IgD-negative memory B cell (primary cell): ENCODE measurements around the gene DDX43. TPM values are rescaled to one million over a fixed set of nuclear protein-coding genes. Genes with fewer than 3 reads are reported as not detected.
"Not testable (repeated sequence)": the region's sequence is repeated elsewhere in the genome, so short reads cannot be mapped to it uniquely, and the experiment has no call there.

Source experiments
- H3K27ac Mint-ChIP-seq, 3 donors: one replicate each; pipeline ENCODE4 v1.8.0; 2020 to 2022; ENCODE audit warnings: mild to moderate bottlenecking in 3 of 3, mixed read lengths in 3 of 3, moderate library complexity in 1 of 3
- H3K27me3 Mint-ChIP-seq: one replicate; pipeline ENCODE4 v1.8.0; 2021; ENCODE audit warnings: mixed read lengths
- H3K36me3 Mint-ChIP-seq: one replicate; pipeline ENCODE4 v1.8.0; 2020; ENCODE audit warnings: mild to moderate bottlenecking, mixed read lengths
- H3K4me1 Mint-ChIP-seq, 3 donors: one replicate each; pipeline ENCODE4 v1.8.0; 2020 to 2022; ENCODE audit warnings: mixed read lengths in 3 of 3, mild to moderate bottlenecking in 1 of 3
- H3K4me3 Mint-ChIP-seq, 4 donors: one replicate each; pipeline ENCODE4 v1.8.0; 2020 to 2022; ENCODE audit warnings: mild to moderate bottlenecking in 4 of 4, mixed read lengths in 4 of 4, moderate library complexity in 3 of 4
- H3K9me3 Mint-ChIP-seq, 3 donors: one replicate each; pipeline ENCODE4 v1.8.0; 2020 to 2021; ENCODE audit warnings: mixed read lengths in 3 of 3, mild to moderate bottlenecking in 1 of 3
- polyA plus RNA-seq: library from polyadenylated mRNA; unstranded; fragments of 300-500 nt; fragmentation: Illumina TruSeq; gene quantifications from one replicate; pipeline ENCODE4 v1.2.3, GENCODE V29; 2021

Gene DDX43
- polyA plus RNA-seq, 1 donor from 2014 or later = 1.9 TPM

DNA sequence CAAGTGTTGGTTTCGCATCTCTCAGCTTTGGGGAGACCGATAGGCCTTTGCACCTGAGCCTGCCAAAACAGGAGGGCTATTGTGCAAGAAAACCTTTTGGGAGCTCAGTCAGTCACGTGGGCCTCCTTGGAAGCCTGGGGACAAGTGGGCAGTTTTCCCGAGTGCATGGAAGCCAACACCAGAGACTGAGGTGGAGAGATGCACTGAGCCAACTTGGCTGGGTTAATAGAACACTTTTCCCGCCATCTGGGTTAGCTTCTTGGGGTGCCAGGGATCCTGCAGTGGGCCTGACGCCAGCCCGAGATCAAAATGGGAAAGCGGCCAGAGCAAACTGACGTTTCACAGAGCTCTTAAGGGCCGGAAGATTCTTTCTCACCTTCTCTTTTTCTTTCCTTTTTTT lies 22.1 kb upstream of the DDX43 start:
- Mint-ChIP-seq H3K4me1 (peaks cover 0 to 4% (median 0%) of the 10 kb centered on the region in 3 donors), H3K9me3 (peaks cover 0 to 4% (median 2%) of the 10 kb centered on the region in 3 donors), H3K27ac (no peak overlapping the region), H3K36me3 (no peaks in the 10 kb centered on the region), H3K27me3 (no peaks in the 10 kb centered on the region), H3K4me3 (no peak overlapping the region)

DNA sequence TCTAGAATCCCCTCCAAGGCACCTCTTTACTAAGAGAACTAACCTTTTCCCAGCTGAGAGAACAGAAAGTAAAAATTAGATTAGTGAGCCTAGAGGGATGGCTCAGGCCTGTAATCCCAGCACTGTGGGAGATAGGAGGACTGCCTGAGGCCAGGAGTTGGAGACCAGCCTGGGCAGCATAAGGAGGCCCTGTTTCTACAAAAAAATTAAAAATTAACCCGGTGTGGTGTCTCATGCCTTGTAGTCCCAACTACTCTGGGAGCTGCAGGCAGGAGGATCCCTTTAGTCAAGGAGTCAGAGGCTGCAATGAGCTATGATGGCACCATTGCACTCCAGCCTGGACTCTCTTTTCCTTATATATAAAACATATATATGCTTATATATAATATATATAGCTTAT lies 19.4 kb upstream of the DDX43 start:
- Mint-ChIP-seq H3K9me3 (peaks cover 0 to 4% (median 2%) of the 10 kb centered on the region in 3 donors), H3K36me3 (no peaks in the 10 kb centered on the region), H3K4me1 (peaks cover 0 to 4% (median 0%) of the 10 kb centered on the region in 3 donors), H3K27ac (no peak overlapping the region), H3K27me3 (no peaks in the 10 kb centered on the region), H3K4me3 (no peak overlapping the region)

DNA sequence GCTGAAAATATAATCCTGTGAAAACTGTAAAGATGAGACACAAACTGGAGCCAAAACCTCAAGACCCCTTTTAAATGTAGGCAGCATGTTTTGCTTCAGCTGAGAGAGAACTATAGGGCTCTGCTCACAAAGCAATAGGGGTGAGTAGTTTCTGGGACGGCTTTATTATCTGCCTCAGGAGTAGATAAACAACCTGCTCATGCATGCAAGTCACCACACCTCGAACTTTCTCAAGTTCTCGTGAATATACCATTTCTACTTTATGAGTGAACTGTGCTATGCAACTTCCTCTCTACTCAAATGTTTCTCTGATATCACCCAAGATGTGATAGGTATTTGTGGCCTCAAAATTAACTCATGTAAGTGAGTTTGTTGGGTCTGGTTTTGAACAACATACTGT lies 17.4 kb upstream of the DDX43 start:
- no peaks in the 10 kb centered on the region for H3K36me3 Mint-ChIP-seq
- peaks cover 0 to 4% (median 0%) of the 10 kb centered on the region in 3 donors for H3K4me1 Mint-ChIP-seq
- H3K27ac Mint-ChIP-seq = no peak overlapping the region
- no peaks in the 10 kb centered on the region for H3K27me3 Mint-ChIP-seq
- no peak overlapping the region for H3K4me3 Mint-ChIP-seq
- H3K9me3 Mint-ChIP-seq = peaks cover 0 to 2% (median 0%) of the 10 kb centered on the region in 3 donors

DNA sequence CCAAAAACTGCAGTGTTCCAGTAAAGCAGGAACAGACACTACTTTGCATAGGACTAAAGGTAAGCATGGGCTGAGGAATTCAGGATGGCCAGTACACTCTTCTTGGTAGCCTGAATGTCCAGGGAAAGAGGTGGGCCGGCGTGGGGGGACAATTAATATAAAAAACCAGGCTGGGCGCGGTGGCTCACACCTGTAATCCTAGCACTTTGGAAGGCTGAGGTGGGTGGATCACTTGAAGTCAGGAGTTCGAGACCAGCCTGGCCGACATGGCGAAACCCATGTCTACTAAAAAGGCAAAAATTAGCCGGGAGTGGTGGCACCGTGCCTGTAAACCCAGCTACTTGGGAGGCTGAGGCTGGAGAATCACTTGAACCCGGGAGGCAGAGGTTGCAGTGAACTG lies 13.1 kb upstream of the DDX43 start:
- not testable (repeated sequence) for H3K36me3 Mint-ChIP-seq, H3K4me1 Mint-ChIP-seq, H3K27ac Mint-ChIP-seq, H3K9me3 Mint-ChIP-seq, H3K4me3 Mint-ChIP-seq, H3K27me3 Mint-ChIP-seq

DNA sequence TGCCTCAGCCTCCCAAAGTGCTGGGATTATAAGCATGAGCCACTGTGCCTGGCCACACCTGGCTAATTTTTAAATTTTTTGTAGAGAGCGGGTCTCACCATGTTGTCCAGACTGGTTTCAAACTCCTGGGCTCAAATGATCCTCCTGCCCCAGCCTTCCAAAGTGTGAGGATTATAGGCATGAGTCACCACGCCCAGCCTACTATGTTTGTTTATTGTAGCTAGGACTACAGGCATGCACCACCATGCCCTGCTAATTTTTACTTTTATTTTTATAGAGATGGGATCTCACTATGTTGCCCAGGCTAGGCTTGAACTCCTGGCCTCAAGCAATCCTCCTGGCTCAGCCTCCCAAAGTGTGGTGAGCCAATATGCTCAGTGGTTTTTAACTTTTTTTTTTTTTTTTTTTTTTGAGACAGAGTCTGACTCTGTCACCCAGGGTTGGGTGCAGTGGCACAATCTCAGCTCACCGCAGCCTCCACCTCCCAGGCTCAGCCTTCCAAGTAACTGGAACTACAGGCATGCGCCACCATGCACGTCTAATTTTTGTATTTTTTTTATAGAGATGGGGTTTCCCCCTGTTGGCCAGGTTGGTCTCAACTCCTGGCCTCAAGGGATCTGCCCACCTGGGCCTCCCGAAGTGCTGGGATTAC lies 12.0 kb upstream of the DDX43 start:
- no peak overlapping the region for H3K27ac Mint-ChIP-seq
- no peaks in the 10 kb centered on the region for H3K4me1 Mint-ChIP-seq
- H3K27me3 Mint-ChIP-seq = no peaks in the 10 kb centered on the region
- H3K36me3 Mint-ChIP-seq = no peaks in the 10 kb centered on the region
- H3K9me3 Mint-ChIP-seq = no peaks in the 10 kb centered on the region
- no peak overlapping the region for H3K4me3 Mint-ChIP-seq

DNA sequence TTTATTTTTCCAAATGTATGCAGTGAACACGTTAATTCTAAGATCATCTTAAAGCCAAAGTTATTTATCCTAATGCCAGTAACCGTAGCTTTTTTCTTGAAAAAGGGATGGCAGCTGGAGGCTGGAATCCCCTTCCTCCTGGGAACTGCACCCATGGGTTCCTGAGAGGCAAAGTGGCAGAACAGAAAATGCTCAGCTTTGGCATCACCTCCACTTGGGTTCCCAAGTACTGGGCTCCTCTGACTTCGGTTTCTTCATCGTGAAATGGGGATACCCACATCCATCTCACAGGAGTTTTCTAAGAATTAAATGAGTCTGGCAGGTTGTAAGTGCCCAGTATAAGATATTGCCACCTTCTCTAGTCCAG lies 6.2 kb upstream of the DDX43 start:
- H3K9me3 Mint-ChIP-seq = no peaks in the 10 kb centered on the region
- H3K27me3 Mint-ChIP-seq = peaks cover 2% of the 10 kb centered on the region
- peak overlapping the region in 1 of 3 donors; percentile 76 for H3K27ac Mint-ChIP-seq
- no peaks in the 10 kb centered on the region for H3K36me3 Mint-ChIP-seq
- H3K4me1 Mint-ChIP-seq = peaks cover 6 to 10% (median 10%) of the 10 kb centered on the region in 3 donors
- peak overlapping the region; percentile 83 to 94 (median 89) for H3K4me3 Mint-ChIP-seq

DNA sequence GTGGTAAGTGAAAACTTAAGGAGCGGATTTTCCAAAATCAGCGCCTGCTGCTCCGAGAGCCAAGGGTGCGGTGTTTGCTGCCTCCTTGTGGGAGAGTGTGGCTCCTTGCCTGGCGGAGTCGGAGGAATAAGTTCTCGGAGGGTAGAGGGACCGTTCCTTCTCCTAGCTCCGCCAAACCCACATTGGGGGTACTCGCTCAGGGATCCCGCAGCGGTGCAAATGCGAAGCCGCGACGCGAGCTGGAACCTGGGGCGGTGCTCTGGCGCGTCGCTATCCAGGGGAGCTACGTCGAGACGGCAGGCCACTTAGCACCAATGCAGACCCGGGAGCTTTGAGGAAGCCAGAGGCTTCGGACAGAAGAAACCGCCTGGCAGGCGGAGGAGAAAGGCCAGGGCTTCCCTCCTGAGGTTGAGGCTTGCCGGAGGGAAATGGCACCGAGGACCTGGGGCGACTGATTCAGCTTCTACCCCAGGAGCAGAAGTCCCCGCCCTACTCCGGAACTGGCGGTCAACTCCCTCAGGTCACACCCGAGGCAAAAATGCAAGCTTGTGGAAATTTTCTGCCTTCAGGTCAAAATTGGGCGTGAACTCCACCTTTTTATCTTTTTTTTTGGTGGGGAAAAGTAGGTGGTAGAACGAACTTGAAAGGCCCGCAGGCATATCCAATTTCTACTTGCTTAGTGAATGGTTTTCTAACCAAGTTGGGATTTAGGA lies 5.7 kb upstream of the DDX43 start:
- Mint-ChIP-seq H3K36me3 (no peaks in the 10 kb centered on the region), H3K9me3 (no peaks in the 10 kb centered on the region), H3K27ac (peak overlapping the region in 2 of 3 donors; percentile 31 to 76), H3K4me3 (peak overlapping the region; percentile 83 to 94 (median 89)), H3K4me1 (peaks cover 6 to 10% (median 10%) of the 10 kb centered on the region in 3 donors), H3K27me3 (peaks cover 2% of the 10 kb centered on the region)

DNA sequence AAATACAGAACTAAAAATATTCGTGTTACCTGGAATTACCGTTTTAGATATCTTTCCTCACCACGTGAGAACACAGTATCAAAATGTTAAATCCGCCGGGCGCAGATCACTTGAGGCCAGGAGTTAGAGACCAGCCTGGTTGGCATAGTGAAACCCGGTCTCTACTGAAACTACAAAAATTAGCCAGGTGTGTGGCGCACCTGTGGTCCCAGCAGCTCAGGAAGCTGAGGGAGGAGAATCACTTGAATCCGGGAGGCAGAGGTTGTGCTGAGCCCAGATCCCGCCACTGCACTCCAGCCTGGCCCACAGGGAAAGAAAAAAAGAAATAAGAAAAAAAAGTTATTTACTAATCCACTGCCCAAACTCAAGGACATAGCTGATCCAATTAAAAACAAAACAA lies 4.8 kb upstream of the DDX43 start:
- Mint-ChIP-seq H3K27ac (peak overlapping the region in 1 of 3 donors; percentile 76), H3K4me3 (peak overlapping the region in 2 of 4 donors; percentile 83 to 94), H3K27me3 (peaks cover 2% of the 10 kb centered on the region), H3K36me3 (no peaks in the 10 kb centered on the region), H3K4me1 (peaks cover 6 to 10% (median 10%) of the 10 kb centered on the region in 3 donors), H3K9me3 (no peaks in the 10 kb centered on the region)

DNA sequence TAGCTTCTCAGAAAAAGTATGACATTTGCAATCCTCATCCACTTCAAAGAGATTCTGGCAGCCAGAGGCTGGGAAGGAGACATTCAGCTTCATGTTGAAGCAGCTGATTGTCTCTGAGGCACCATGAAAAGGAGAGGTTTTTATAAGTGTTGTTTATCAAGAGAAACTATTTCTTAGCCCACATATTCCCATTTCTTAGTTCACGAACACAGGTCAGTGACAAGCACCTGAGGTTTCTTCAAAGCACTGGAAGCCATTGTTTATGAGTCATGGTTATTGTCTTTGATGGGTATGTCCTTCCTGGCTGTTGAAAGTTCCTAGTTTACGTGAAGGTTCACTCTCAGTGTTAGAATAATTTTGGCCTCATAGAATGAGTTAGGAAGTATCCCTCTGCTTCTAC lies 3.0 kb upstream of the DDX43 start:
- H3K4me3 Mint-ChIP-seq = no peak overlapping the region
- no peaks in the 10 kb centered on the region for H3K36me3 Mint-ChIP-seq

DNA sequence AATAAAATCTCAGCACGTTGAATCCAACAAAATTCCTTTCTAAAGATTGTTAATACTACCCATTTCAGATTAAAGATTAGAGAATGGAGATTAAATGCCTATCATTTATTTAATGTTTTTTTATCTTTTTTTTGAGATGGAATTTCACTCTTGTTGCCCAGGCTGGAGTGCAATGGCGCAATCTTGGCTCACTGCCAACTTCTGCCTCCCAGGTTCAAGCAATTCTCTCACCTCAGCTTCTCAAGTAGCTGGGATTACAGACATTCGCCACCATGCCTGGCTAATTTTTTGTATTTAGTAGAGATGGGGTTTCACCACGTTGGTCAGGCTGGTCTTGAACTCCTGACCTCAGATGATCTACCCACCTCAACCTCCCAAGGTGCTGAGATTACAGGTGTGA lies 2.4 kb upstream of the DDX43 start:
- not testable (repeated sequence) for H3K27ac Mint-ChIP-seq, H3K4me3 Mint-ChIP-seq, H3K9me3 Mint-ChIP-seq, H3K36me3 Mint-ChIP-seq, H3K27me3 Mint-ChIP-seq
- peaks cover 6 to 10% (median 10%) of the 10 kb centered on the region in 3 donors for H3K4me1 Mint-ChIP-seq

More for the DNA sequence above, 3.0 kb upstream of the DDX43 start:
- Mint-ChIP-seq H3K9me3 (no peaks in the 10 kb centered on the region), H3K27me3 (peaks cover 2% of the 10 kb centered on the region), H3K27ac (no peak overlapping the region), H3K4me1 (peaks cover 6 to 10% (median 10%) of the 10 kb centered on the region in 3 donors)

DNA sequence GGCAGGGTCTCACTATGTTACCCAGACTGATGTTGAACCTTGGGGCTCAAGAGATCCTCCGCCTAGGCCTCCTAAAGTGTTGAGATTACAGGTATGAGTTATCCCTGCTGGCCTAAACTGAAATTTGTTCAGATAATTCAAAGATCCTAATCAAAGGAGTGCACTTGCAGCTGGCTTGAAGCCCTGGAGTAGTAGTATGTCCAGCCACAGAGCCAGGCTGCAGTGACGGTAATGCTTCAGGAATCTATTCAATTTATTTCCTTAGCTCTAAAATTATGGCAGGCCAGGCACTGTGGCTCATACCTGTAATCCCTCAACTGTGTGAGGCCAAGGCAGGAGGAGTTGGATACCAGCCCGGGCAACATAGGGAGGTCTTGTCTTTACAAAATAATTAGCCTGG lies 1.4 kb upstream of the DDX43 start:
- H3K27me3 Mint-ChIP-seq = peaks cover 2% of the 10 kb centered on the region
- peaks cover 4 to 10% (median 10%) of the 10 kb centered on the region in 3 donors for H3K4me1 Mint-ChIP-seq
- H3K27ac Mint-ChIP-seq = no peak overlapping the region
- no peaks in the 10 kb centered on the region for H3K36me3 Mint-ChIP-seq
- H3K4me3 Mint-ChIP-seq = no peak overlapping the region
- no peaks in the 10 kb centered on the region for H3K9me3 Mint-ChIP-seq

DNA sequence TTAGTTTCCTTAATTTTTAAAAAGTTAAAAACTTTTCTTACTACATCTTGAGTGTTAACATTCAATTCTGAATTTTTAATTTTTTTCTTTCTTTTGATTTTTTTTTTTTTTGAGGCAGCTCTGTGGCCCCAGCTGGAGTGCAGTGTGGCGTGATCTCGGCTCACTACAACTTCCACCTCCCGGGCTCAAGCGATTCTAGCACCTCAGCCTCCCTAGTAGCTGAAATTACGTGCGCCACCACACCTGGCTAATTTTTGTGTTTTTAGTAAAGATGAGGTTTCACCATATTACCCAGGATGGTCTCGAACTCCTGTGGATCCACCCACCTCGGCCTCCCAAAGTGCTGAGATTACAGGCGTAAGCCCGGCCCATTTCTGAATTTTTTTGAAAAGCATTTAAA lies 1.2 kb downstream of the DDX43 start:
- H3K27me3 Mint-ChIP-seq = peaks cover 2% of the 10 kb centered on the region
- no peaks in the 10 kb centered on the region for H3K9me3 Mint-ChIP-seq
- no peak overlapping the region for H3K4me3 Mint-ChIP-seq
- no peak overlapping the region for H3K27ac Mint-ChIP-seq
- no peaks in the 10 kb centered on the region for H3K36me3 Mint-ChIP-seq
- H3K4me1 Mint-ChIP-seq = peaks cover 2 to 6% (median 2%) of the 10 kb centered on the region in 3 donors

DNA sequence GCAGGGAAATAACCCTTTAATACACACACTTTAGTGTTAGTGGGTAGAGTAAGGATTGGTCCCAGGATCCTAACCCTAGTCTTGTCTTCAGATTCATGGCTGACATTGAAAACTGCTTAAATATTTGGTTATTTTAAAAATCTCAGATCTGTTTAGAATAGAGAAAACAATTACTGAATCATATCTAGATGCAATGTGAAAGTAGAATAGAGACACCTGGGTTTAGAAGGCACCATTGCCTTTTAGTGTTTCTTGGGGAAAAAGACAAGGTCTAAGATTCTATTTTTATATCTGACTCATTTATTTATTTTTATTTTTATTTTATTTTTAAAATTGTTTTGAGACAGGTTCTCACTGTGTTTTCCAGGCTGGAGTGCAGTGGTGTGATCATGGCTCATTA lies 6.0 kb downstream of the DDX43 start:
- Mint-ChIP-seq H3K4me1 (peaks cover 0 to 2% (median 0%) of the 10 kb centered on the region in 3 donors), H3K27ac (no peak overlapping the region), H3K4me3 (no peak overlapping the region)

DNA sequence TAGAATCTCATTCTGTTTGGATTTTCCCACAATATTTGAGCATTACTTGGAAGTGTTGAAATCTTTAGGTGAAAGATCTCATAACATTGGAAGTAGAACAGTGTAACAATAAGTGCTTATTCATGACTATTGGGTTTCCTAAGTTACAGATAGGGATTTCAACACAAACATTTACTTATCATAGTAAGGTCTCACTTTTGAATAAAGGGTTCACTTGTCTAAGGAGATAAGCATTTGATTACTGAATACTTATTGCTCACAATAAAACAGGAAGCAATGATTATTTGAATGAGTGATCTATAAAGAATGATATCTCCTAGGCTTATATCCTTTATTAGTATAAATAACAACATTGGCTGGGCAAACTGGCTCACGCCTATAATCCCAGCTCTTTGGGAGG lies 14.8 kb downstream of the DDX43 start:
- no peak overlapping the region for H3K27ac Mint-ChIP-seq
- H3K4me3 Mint-ChIP-seq = no peak overlapping the region
- no peaks in the 10 kb centered on the region for H3K9me3 Mint-ChIP-seq
- H3K4me1 Mint-ChIP-seq = no peaks in the 10 kb centered on the region
- peaks cover 4% of the 10 kb centered on the region for H3K36me3 Mint-ChIP-seq
- no peaks in the 10 kb centered on the region for H3K27me3 Mint-ChIP-seq

More for the DNA sequence above, 6.0 kb downstream of the DDX43 start:
- no peaks in the 10 kb centered on the region for H3K36me3 Mint-ChIP-seq
- no peaks in the 10 kb centered on the region for H3K27me3 Mint-ChIP-seq
- H3K9me3 Mint-ChIP-seq = no peaks in the 10 kb centered on the region

DNA sequence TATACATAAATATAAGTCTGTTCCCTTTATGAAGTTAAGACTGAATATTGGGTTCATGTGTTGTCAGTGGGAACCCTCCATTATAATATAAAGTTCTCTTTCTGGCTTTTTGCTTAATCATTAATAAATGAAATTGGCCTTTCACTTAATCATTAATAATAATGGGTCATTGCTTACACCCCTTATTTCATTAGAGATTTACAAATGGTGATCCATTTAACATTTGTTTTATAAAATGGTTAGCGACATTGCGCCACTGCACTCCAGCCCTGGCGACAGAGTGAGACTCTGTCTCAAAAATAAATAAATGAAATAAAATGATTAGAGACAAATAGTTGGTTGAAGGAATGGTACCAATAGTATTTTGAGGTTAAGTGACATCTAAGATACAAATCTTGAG lies 18.5 kb downstream of the DDX43 start:
- Mint-ChIP-seq H3K27ac (no peak overlapping the region), H3K4me1 (no peaks in the 10 kb centered on the region), H3K27me3 (no peaks in the 10 kb centered on the region), H3K36me3 (peaks cover 11% of the 10 kb centered on the region), H3K4me3 (no peak overlapping the region), H3K9me3 (no peaks in the 10 kb centered on the region)
